Thymus (tissue), 11 donors: ENCODE data around the gene VWA2. TPM values are rescaled to one million over a fixed set of nuclear protein-coding genes. Genes with fewer than 3 reads are reported as not detected.

Experiments
- DNase-seq, 9 donors: peaks; one replicate each; pipeline ENCODE4 v3.0.0-alpha.2; 2013; ENCODE audit warnings: low spot score in 9 of 9, low read depth in 6 of 9, missing footprints in 1 of 9
- H3K27ac ChIP-seq, 2 donors: one replicate each; pipeline ENCODE4 v1.5.1; 2013; ENCODE audit warnings: control low read depth in 1 of 2, low read depth in 1 of 2, low read length in 1 of 2, mild to moderate bottlenecking in 1 of 2, moderate library complexity in 1 of 2
- H3K27me3 ChIP-seq, 2 donors: one replicate each; pipeline ENCODE4 v1.5.1; 2013; ENCODE audit warnings: low read length in 1 of 2; ENCODE audit not compliant: control insufficient read depth in 2 of 2, insufficient read depth in 1 of 2
- H3K36me3 ChIP-seq, 2 donors: one replicate each; pipeline ENCODE4 v1.5.1; 2013; ENCODE audit warnings: low read length in 1 of 2, mild to moderate bottlenecking in 1 of 2, moderate library complexity in 1 of 2; ENCODE audit not compliant: control insufficient read depth in 2 of 2, insufficient read depth in 2 of 2
- H3K4me1 ChIP-seq, 2 donors: one replicate each; pipeline ENCODE4 v1.5.1; 2013; ENCODE audit warnings: low read length in 2 of 2; ENCODE audit not compliant: control insufficient read depth in 2 of 2, insufficient read depth in 2 of 2
- H3K4me3 ChIP-seq, 2 donors: one replicate each; pipeline ENCODE4 v1.5.1; 2013; ENCODE audit warnings: low read length in 2 of 2, control low read depth in 1 of 2, mild to moderate bottlenecking in 1 of 2
- H3K9me3 ChIP-seq, 2 donors: one replicate each; pipeline ENCODE4 v1.5.1; 2013; ENCODE audit warnings: low read length in 1 of 2, mild to moderate bottlenecking in 1 of 2; ENCODE audit not compliant: control insufficient read depth in 2 of 2, insufficient read depth in 1 of 2
- whole genome bisulfite sequencing: extraction: QIAGEN DNeasy Blood & Tissue Kit; methylation state at CpG from one replicate; pipeline ENCODE4 v1.1.7; 2013; 5-methylcytosine and 5-hydroxymethylcytosine counted together
- polyA plus RNA-seq: library from polyadenylated mRNA; stranded (reverse); fragments of 200-250 nt; gene quantifications from one replicate; pipeline ENCODE4 v1.2.3, GENCODE V29; 2013
- total RNA-seq: library from RNA; stranded (reverse); fragments of 120-200 nt; gene quantifications from one replicate; pipeline ENCODE4 v1.2.4, GENCODE V29; 2013
- donor health status: healthy.

Gene VWA2
- total and polyA plus RNA-seq, 2 donors = 0.46 to 7.0 TPM

DNA sequence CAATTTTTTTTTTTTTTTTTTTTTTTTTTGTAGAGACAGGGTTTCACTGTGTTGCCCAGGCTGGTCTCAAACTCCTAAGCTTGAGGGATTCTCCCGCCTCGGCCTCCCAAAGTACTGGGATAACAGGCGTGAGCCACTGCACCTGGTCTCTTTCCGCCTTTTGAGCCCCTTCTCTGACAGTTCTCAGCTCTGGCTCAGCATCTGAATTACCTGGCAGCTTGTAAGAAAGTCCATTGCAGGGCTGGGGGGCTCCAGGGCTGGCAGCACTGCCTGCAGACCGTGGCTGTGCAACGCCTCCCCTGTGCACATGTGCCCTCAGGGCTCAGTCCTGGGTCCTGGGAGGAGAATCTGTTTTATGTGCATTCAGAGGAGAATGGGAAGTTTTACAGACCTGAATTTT, 37.6 kb downstream of the VWA2 start:
- no peaks in the 10 kb centered on the region for H3K36me3 ChIP-seq
- no peak overlapping the region for H3K27ac ChIP-seq
- no peak overlapping the region for H3K4me3 ChIP-seq
- no peaks in the 10 kb centered on the region for H3K9me3 ChIP-seq
- no peak for DNase-seq
- 98% methylated on average over 6 of the region's 6 CpGs for WGBS
- H3K4me1 ChIP-seq = no peaks in the 10 kb centered on the region
- peaks cover 0 to 6% of the 10 kb centered on the region in 2 donors for H3K27me3 ChIP-seq

DNA sequence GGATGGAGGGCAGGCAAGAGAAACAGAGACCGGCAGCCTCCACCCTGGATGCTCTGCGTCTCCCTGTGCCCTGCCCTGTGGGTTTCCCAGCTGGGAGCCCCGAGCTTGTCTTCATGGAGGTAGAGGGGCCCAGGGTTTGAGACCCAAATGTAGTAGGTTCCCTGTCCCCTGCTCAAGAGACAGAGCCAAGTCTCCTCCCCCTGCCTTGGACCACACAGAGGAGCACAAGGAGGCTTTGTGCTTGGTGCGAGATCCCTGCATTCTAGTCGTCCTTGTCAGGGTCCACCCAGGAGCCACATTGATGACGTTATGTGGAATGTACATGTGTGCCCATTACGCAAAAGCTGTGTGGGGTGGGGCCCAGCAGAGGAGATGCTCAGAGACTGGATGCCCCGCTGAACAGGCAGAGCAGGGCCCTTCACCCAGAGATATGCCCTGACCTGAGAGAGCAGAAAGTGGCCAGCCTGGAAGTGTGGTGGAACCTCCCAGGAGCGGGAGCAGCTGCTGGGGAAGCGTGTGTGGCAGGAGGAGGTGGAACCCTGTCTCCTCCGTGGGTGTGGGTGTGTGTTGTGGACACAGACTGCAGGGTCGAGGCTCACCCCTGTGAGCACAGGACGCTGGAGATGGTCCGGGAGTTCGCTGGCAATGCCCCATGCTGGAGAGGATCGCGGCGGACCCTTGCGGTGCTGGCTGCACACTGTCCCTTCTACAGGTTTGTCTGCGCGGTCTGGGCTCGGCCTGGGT, 39.3 kb downstream of the VWA2 start:
- no peaks in the 10 kb centered on the region for H3K4me1 ChIP-seq
- DNase-seq = no peak
- no peaks in the 10 kb centered on the region for H3K36me3 ChIP-seq
- H3K27me3 ChIP-seq = peaks cover 0 to 6% of the 10 kb centered on the region in 2 donors
- H3K9me3 ChIP-seq = no peaks in the 10 kb centered on the region
- 96% methylated on average over 22 of the region's 22 CpGs for WGBS
- H3K4me3 ChIP-seq = no peak overlapping the region
- no peak overlapping the region for H3K27ac ChIP-seq

DNA sequence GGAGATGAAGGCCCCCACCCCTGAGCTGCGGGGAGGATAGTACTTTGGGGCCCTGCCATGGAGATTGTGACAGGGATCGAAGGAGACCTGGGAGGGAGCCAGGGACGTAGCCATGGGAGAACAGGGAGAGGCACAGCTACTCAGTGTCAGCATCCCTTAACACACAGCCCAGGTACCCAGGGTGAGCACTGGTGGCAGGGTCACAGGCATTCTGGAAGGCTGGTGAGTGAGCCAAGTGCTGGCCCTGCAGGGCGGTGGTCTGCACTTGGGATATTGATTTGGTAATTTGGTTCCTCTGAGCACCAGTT, 39.8 kb downstream of the VWA2 start:
- Histone ChIP-seq H3K36me3 (no peaks in the 10 kb centered on the region), H3K4me1 (no peaks in the 10 kb centered on the region), H3K4me3 (no peak overlapping the region), H3K9me3 (no peaks in the 10 kb centered on the region), H3K27ac (no peak overlapping the region), H3K27me3 (peaks cover 0 to 6% of the 10 kb centered on the region in 2 donors)
- DNase-seq = no peak
- WGBS = 95% methylated on average over 4 of the region's 4 CpGs

DNA sequence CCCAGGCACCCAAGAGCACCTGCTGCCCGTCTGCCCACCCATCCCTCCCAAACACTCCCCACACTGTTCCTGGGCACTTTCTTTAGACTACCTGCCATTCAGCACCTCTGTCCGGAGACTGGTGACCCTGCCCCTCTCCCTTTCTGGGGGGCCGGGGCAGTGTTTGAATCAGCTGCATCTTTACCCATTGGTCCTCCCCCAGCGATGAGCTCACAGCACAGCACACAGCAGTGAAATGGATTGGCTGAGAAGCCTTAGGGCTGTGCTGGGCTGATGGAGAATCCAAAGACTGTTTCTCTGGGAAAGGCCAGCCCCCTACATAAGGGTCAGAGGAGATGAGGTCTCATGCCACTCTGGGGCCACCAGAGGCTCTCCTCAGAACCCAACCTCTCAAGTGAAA, 40.2 kb downstream of the VWA2 start:
- no peak overlapping the region for H3K27ac ChIP-seq
- H3K27me3 ChIP-seq = peaks cover 0 to 6% of the 10 kb centered on the region in 2 donors
- no peaks in the 10 kb centered on the region for H3K9me3 ChIP-seq
- DNase-seq = no peak
- H3K4me3 ChIP-seq = no peak overlapping the region
- H3K4me1 ChIP-seq = no peaks in the 10 kb centered on the region
- over 99% methylated on average over 4 of the region's 4 CpGs for WGBS
- no peaks in the 10 kb centered on the region for H3K36me3 ChIP-seq

DNA sequence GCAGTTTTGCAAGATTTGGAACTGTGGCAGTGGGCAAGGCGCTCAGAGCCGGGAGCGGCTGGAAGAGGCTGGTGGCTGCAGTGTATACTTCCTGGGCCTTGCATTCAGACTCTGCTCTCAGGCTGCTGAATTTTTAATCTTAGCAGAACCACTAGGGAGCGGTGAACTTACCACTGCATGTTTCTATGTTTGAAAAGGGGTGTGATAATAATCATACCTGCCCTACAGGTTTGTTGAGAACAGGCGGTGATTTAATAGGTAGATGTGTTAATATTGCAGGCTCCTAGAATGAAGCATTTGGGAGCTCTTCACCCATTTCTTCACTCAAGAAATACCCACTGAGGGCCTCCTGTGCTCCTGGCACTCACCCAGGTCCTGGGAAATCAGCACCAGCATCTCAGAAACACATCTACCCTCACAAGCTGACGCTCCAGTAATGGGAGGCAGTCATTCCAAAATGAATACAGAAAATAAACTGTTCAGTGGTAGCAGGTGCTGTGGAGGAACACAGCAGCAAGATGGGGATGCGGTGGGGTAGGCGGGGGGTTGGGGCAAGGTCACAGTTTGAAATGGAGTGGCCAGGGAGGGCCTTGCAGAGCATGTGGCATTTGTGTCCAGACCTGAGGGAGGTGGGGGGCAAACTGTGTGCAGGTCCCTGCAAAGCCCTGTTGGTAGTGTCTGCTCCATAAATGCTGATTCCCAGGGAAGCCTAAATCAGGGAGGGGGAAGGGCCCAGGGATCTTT, 41.0 kb downstream of the VWA2 start:
- 96% methylated on average over 8 of the region's 8 CpGs for WGBS
- Histone ChIP-seq H3K36me3 (no peaks in the 10 kb centered on the region), H3K27me3 (peaks cover 0 to 6% of the 10 kb centered on the region in 2 donors), H3K4me3 (no peak overlapping the region), H3K27ac (no peak overlapping the region), H3K4me1 (no peaks in the 10 kb centered on the region), H3K9me3 (no peaks in the 10 kb centered on the region)
- no peak for DNase-seq

DNA sequence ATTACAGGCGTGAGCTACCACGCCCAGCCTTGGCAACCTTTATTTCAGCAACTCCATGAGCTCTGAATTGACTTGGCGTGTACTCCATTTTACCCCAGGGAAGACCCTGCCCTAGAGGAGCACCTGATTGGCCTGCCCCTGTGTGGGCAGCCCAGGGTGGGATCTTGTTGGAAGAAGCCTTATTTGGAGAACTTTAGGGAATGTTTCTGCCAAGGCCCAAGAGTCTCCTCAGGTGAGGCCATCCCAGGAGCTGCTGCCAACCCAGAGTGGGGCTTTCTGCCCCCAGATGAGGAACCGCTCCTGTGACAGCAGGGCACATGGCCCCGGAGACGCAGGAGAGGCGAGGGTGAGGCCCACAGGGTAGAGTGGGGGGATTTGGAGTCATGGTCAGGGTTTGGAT, 42.0 kb downstream of the VWA2 start:
- DNase-seq = no peak
- no peaks in the 10 kb centered on the region for H3K36me3 ChIP-seq
- H3K27me3 ChIP-seq = peaks cover 0 to 6% of the 10 kb centered on the region in 2 donors
- H3K27ac ChIP-seq = no peak overlapping the region
- no peaks in the 10 kb centered on the region for H3K4me1 ChIP-seq
- WGBS = 80% methylated on average over 7 of the region's 7 CpGs
- no peaks in the 10 kb centered on the region for H3K9me3 ChIP-seq
- H3K4me3 ChIP-seq = no peak overlapping the region

DNA sequence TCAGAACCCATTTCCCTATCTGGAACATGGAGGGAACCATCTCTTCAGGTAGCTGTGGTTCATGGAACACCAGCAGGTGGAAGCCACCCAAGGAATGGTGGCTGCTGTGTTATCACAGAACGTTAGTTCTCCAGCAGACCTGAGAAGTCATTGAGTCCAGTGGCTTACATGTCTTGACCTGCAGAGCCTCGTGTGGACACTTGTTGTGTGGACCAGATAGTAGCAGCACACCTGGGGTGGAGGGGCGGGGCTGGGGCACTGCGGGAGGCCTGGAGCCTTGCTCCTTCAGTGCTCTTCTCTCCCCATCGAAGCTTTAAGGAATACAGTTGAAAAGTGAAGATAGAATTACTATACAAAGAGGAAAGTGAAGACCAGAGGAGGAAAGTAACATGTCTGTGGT, 42.4 kb downstream of the VWA2 start:
- no peak overlapping the region for H3K27ac ChIP-seq
- DNase-seq = no peak

DNA sequence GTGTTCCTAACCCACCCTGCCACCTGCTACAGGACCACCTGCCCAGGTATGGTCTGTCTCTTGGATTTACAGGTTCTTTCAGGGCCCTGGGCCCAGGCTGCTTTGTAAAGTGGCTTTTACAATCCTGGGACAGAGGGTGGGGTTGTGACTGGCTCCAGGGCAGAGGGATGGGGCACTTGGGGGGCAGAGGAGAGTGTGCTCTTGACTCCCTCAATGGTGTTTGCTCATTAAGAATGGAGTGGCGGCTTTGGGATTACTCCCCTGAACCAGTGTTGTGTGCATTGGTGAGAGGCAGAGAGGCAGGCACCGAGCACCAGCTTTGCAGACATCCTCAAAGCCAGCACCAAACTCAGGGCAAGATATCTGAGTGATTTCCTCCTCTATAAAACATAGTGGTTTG, 43.5 kb downstream of the VWA2 start:
- 100% methylated on average over 2 of the region's 2 CpGs for WGBS
- no peak overlapping the region for H3K4me3 ChIP-seq
- H3K4me1 ChIP-seq = no peaks in the 10 kb centered on the region
- no peaks in the 10 kb centered on the region for H3K9me3 ChIP-seq
- H3K27ac ChIP-seq = no peak overlapping the region
- DNase-seq = no peak
- H3K36me3 ChIP-seq = no peaks in the 10 kb centered on the region
- H3K27me3 ChIP-seq = peaks cover 0 to 6% of the 10 kb centered on the region in 2 donors

More for the DNA sequence above, 42.4 kb downstream of the VWA2 start:
- 94% methylated on average over 5 of the region's 5 CpGs for WGBS
- Histone ChIP-seq H3K4me3 (no peak overlapping the region), H3K36me3 (no peaks in the 10 kb centered on the region), H3K9me3 (no peaks in the 10 kb centered on the region), H3K4me1 (no peaks in the 10 kb centered on the region), H3K27me3 (peaks cover 0 to 6% of the 10 kb centered on the region in 2 donors)

DNA sequence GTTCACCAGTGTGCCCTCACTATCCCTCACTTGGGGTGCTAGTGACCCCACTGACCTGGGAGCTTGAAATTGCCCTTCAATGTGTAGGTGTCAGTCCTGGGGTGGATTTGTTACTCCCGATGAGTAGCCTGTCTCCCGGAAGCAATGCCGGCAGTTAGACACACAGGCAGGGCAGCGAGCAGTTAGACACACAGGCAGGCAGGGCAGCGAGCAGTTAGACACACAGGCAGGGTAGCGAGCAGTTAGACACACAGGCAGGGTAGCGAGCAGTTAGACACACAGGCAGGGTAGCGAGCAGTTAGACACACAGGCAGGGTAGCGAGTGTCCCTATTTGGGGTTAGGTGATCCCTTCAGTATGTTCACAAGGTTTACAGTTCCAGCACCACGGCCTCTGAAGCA, 44.0 kb downstream of the VWA2 start:
- no peaks in the 10 kb centered on the region for H3K36me3 ChIP-seq
- H3K27ac ChIP-seq = no peak overlapping the region
- no peak overlapping the region for H3K4me3 ChIP-seq
- no peak for DNase-seq
- H3K4me1 ChIP-seq = no peaks in the 10 kb centered on the region
- H3K27me3 ChIP-seq = peaks cover 0 to 2% of the 10 kb centered on the region in 2 donors
- WGBS = 97% methylated on average over 10 of the region's 10 CpGs
- H3K9me3 ChIP-seq = no peaks in the 10 kb centered on the region
